Neural cell (in vitro differentiated cells): Measurements from ENCODE around the gene NAGLU. TPM values are rescaled to one million over a fixed set of nuclear protein-coding genes. Genes with fewer than 3 reads are reported as not detected.
A peak's percentile ranks its signal among the peaks of the same experiment; 100 is the strongest.

Source experiments
- H2AFZ ChIP-seq: fragments of 200-600, 300-800 bp; sonication (generic), shearing (Covaris generic); 2 replicates; pipeline ENCODE4 v1.6.0; 2014; ENCODE audit warnings: low read depth, mild to moderate bottlenecking, antibody characterized with exemption, low read length, moderate library complexity
- H3F3A ChIP-seq: fragments of 200-600 bp; shearing (Covaris generic); 2 replicates; pipeline ENCODE4 v1.6.1; 2016; ENCODE audit warnings: mild to moderate bottlenecking, moderate library complexity, mixed read lengths, antibody characterized with exemption, low read length; ENCODE audit not compliant: insufficient read depth, poor library complexity, severe bottlenecking
- H3K27ac ChIP-seq: fragments of 200-600, 300-800 bp; sonication (generic), shearing (Covaris generic); 2 replicates; pipeline ENCODE4 v1.5.1; 2014; ENCODE audit warnings: mild to moderate bottlenecking, low read length, moderate library complexity
- H3K27me3 ChIP-seq: fragments of 300-800, 200-600 bp; sonication (generic), shearing (Covaris generic); 2 replicates; pipeline ENCODE4 v1.6.0; 2014; ENCODE audit warnings: mild to moderate bottlenecking, low read depth, low read length, moderate library complexity; ENCODE audit not compliant: insufficient read depth
- H3K36me3 ChIP-seq: fragments of 300-800, 200-600 bp; sonication (generic), shearing (Covaris generic); 2 replicates; pipeline ENCODE4 v1.5.1; 2014; ENCODE audit warnings: mild to moderate bottlenecking, antibody characterized with exemption, low read length, moderate library complexity; ENCODE audit not compliant: insufficient read depth
- H3K4me2 ChIP-seq: fragments of 300-800, 200-600 bp; sonication (generic), shearing (Covaris generic); 2 replicates; pipeline ENCODE4 v1.6.0; 2014; ENCODE audit warnings: mild to moderate bottlenecking, low read length
- H3K4me3 ChIP-seq: fragments of 300-800, 200-600 bp; sonication (generic), shearing (Covaris generic); 2 replicates; pipeline ENCODE4 v1.5.1; 2014; ENCODE audit warnings: mild to moderate bottlenecking, low read length, moderate library complexity
- H3K79me2 ChIP-seq: fragments of 200-600 bp; shearing (Covaris generic); replicated peaks from 2 replicates; pipeline ENCODE4 v1.6.0; 2014; ENCODE audit warnings: mild to moderate bottlenecking, low read length, moderate library complexity; ENCODE audit not compliant: insufficient read depth
- H3K9ac ChIP-seq: fragments of 300-800, 200-600 bp; sonication (generic), shearing (Covaris generic); 2 replicates; pipeline ENCODE4 v1.6.1; 2016; ENCODE audit warnings: mild to moderate bottlenecking, low read length, mixed read lengths
- H3K9me2 ChIP-seq: fragments of 200-600 bp; shearing (Covaris generic); 2 replicates; pipeline ENCODE4 v1.6.1; 2016; ENCODE audit warnings: mild to moderate bottlenecking, low read length, mixed read lengths; ENCODE audit not compliant: insufficient read depth
- H3K9me3 ChIP-seq: fragments of 200-600, 300-800 bp; sonication (generic), shearing (Covaris generic); 2 replicates; pipeline ENCODE4 v1.6.1; 2016; ENCODE audit warnings: mild to moderate bottlenecking, mixed run types, low read length, moderate library complexity, mixed read lengths
- H4K20me1 ChIP-seq: fragments of 200-600 bp; shearing (Covaris generic); 2 replicates; pipeline ENCODE4 v1.6.1; 2016; ENCODE audit warnings: mild to moderate bottlenecking, mixed run types; ENCODE audit not compliant: insufficient read depth
- EP300 ChIP-seq: fragments of 450-650 bp; conservative IDR thresholded peaks from 2 replicates; pipeline ENCODE4 v1.6.1; 2014; ENCODE audit warnings: antibody characterized with exemption, mild to moderate bottlenecking, moderate library complexity; ENCODE audit not compliant: poor library complexity, severe bottlenecking
- EZH2 ChIP-seq: fragments of 200-600, 300-800 bp; shearing (Covaris generic), sonication (generic); IDR thresholded peaks from 2 replicates; pipeline ENCODE4 v1.6.1; 2014; ENCODE audit warnings: antibody characterized with exemption, low read length, borderline replicate concordance, mild to moderate bottlenecking; ENCODE audit not compliant: insufficient read depth, poor library complexity, severe bottlenecking
- MXI1 ChIP-seq: fragments of 450-650 bp; conservative IDR thresholded peaks from 2 replicates; pipeline ENCODE4 v1.6.1; 2014; ENCODE audit warnings: antibody characterized with exemption, mild to moderate bottlenecking; ENCODE audit not compliant: poor library complexity, severe bottlenecking
- POLR2AphosphoS5 ChIP-seq: IDR thresholded peaks from 2 replicates; pipeline ENCODE4 v1.6.1; 2012
- RAD21 ChIP-seq: fragments of 450-650 bp; conservative IDR thresholded peaks from 2 replicates; pipeline ENCODE4 v1.6.1; 2014; ENCODE audit warnings: antibody characterized with exemption, mild to moderate bottlenecking, moderate library complexity
- SMC3 ChIP-seq: fragments of 450-650 bp; conservative IDR thresholded peaks from 2 replicates; pipeline ENCODE4 v1.6.1; 2014; ENCODE audit warnings: antibody characterized with exemption, mild to moderate bottlenecking, moderate library complexity; ENCODE audit not compliant: poor library complexity
- TAF1 ChIP-seq: IDR thresholded peaks from 2 replicates; pipeline ENCODE4 v1.6.1; 2012; ENCODE audit warnings: low read depth
- polyA plus RNA-seq: library from polyadenylated mRNA; depleted of rRNA; stranded (reverse); fragments of >200 nt; gene quantifications from 2 replicates; pipeline ENCODE4 v1.2.3, GENCODE V29; 2014
- TF ChIP-seq, protein P1 (sequence below): IDR thresholded peaks from 2 replicates; pipeline ENCODE4 v1.6.1; 2012; ENCODE audit warnings: borderline replicate concordance
- TF ChIP-seq, protein P2 (sequence below): fragments of 450-650 bp; IDR thresholded peaks from 2 replicates; pipeline ENCODE4 v1.5.1; 2014; ENCODE audit warnings: antibody characterized with exemption, mild to moderate bottlenecking, moderate library complexity; ENCODE audit not compliant: poor library complexity, severe bottlenecking

Gene NAGLU
- polyA plus RNA-seq, 1 donor from 2014 or later: 12.1 TPM

DNA sequence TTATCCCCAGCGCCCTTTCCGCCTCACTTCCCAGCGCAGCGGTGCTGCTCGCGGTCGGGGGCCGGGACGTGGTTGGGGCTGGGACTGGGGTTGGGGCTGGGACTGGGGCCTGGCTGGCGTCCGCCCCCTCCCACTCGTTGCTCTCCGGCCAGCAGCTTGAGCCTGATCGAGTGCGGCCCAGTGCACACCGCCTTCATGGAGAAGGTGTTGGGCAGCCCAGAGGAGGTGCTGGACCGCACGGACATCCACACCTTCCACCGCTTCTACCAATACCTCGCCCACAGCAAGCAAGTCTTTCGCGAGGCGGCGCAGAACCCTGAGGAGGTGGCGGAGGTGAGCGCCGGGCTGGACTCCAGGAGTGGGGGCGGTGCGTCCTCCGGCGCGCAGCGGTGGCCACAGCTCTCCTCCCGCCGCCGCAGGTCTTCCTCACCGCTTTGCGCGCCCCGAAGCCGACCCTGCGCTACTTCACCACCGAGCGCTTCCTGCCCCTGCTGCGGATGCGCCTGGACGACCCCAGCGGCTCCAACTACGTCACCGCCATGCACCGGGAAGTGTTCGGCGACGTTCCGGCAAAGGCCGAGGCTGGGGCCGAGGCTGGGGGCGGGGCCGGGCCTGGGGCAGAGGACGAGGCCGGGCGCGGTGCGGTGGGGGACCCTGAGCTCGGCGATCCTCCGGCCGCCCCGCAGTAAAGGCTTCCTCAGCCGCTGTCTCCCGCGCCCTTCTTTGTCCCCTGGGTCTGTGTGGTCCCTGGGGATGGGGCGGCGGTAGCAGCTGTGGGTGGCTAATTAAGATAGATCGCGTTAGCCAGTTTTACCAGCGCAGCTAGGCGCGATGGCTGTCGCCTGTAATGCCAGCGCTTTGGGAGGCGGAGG, 18.4 kb downstream of the NAGLU start:
- Histone ChIP-seq H3K9ac (peak overlapping the region; percentile 92), H3K27me3 (no peaks in the 10 kb centered on the region), H3K79me2 (no peaks in the 10 kb centered on the region), H2AFZ (peak overlapping the region; percentile 77), H3K4me3 (peak overlapping the region; percentile 85), H3K9me2 (no peaks in the 10 kb centered on the region), H3F3A (no peaks in the 10 kb centered on the region), H3K9me3 (no peaks in the 10 kb centered on the region), H3K36me3 (no peaks in the 10 kb centered on the region), H4K20me1 (no peaks in the 10 kb centered on the region), H3K4me2 (peak overlapping the region; percentile 98), H3K27ac (peak overlapping the region; percentile 84)
- TF ChIP-seq TAF1: peak; percentile 69
- TF ChIP-seq POLR2AphosphoS5: peak; percentile 86
- TF ChIP-seq SMC3: no peak
- TF ChIP-seq EZH2: no peak
- peak; percentile 81 for TF ChIP-seq MXI1
- no peak for TF ChIP-seq RAD21
- peak; percentile 62 for TF ChIP-seq EP300
- TF ChIP-seq, protein P1, sequence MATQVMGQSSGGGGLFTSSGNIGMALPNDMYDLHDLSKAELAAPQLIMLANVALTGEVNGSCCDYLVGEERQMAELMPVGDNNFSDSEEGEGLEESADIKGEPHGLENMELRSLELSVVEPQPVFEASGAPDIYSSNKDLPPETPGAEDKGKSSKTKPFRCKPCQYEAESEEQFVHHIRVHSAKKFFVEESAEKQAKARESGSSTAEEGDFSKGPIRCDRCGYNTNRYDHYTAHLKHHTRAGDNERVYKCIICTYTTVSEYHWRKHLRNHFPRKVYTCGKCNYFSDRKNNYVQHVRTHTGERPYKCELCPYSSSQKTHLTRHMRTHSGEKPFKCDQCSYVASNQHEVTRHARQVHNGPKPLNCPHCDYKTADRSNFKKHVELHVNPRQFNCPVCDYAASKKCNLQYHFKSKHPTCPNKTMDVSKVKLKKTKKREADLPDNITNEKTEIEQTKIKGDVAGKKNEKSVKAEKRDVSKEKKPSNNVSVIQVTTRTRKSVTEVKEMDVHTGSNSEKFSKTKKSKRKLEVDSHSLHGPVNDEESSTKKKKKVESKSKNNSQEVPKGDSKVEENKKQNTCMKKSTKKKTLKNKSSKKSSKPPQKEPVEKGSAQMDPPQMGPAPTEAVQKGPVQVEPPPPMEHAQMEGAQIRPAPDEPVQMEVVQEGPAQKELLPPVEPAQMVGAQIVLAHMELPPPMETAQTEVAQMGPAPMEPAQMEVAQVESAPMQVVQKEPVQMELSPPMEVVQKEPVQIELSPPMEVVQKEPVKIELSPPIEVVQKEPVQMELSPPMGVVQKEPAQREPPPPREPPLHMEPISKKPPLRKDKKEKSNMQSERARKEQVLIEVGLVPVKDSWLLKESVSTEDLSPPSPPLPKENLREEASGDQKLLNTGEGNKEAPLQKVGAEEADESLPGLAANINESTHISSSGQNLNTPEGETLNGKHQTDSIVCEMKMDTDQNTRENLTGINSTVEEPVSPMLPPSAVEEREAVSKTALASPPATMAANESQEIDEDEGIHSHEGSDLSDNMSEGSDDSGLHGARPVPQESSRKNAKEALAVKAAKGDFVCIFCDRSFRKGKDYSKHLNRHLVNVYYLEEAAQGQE: peak; percentile 48
- TF ChIP-seq, protein P2, sequence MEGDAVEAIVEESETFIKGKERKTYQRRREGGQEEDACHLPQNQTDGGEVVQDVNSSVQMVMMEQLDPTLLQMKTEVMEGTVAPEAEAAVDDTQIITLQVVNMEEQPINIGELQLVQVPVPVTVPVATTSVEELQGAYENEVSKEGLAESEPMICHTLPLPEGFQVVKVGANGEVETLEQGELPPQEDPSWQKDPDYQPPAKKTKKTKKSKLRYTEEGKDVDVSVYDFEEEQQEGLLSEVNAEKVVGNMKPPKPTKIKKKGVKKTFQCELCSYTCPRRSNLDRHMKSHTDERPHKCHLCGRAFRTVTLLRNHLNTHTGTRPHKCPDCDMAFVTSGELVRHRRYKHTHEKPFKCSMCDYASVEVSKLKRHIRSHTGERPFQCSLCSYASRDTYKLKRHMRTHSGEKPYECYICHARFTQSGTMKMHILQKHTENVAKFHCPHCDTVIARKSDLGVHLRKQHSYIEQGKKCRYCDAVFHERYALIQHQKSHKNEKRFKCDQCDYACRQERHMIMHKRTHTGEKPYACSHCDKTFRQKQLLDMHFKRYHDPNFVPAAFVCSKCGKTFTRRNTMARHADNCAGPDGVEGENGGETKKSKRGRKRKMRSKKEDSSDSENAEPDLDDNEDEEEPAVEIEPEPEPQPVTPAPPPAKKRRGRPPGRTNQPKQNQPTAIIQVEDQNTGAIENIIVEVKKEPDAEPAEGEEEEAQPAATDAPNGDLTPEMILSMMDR: no peak

DNA sequence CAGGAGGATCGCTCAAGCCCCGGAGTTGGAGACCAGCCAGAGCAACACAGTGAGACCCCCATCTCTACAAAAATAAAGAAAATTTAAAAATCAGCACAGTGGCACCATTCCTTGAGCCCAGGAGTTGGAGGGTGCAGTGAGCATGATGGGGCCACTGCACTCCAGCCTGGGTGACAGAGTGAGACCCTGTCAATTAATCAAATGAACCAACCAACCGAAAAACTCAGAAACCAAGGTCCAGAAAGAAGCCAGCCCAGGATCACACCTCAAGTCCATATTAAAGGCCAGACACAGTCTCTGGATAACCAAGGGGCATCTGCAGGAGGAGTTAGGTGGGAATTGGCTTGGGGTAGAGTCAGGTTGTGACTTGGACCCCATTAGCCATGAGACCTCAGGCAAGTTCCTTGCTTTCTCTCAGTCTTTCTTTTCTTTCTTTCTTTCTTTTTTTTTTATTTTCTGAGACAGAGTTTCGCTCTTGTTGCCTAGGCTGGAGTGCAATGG, 19.1 kb downstream of the NAGLU start:
- no peaks in the 10 kb centered on the region for H3K9me3 ChIP-seq
- H3K79me2 ChIP-seq: no peaks in the 10 kb centered on the region
- no peaks in the 10 kb centered on the region for H3K27me3 ChIP-seq
- H3K4me3 ChIP-seq: peak overlapping the region; percentile 85
- H3K9ac ChIP-seq: peak overlapping the region; percentile 92
- peak overlapping the region; percentile 77 for H2AFZ ChIP-seq
- TF ChIP-seq TAF1 (no peak), POLR2AphosphoS5 (no peak), SMC3 (no peak), EP300 (no peak), MXI1 (no peak), RAD21 (no peak), EZH2 (no peak)
- TF ChIP-seq, protein P1: no peak
- TF ChIP-seq, protein P2: no peak
- H3K36me3 ChIP-seq: no peaks in the 10 kb centered on the region
- H3K4me2 ChIP-seq: peak overlapping the region; percentile 98
- H3F3A ChIP-seq: no peaks in the 10 kb centered on the region
- no peaks in the 10 kb centered on the region for H3K9me2 ChIP-seq
- peak overlapping the region; percentile 84 for H3K27ac ChIP-seq
- H4K20me1 ChIP-seq: no peaks in the 10 kb centered on the region
